NCI-H82 treated with DMSO at 0.1 percent for 48 hours (cell line): ENCODE data around the gene LCLAT1.
A peak's percentile ranks its signal among the peaks of the same experiment; 100 is the strongest.
"Not testable (repeated sequence)": the region's sequence is repeated elsewhere in the genome, so short reads cannot be mapped to it uniquely, and the experiment has no call there.

Experiments used
- DNase-seq: peaks from one replicate; lab custom pipeline; 2025; ENCODE audit not compliant: unreplicated experiment; lab: John Stamatoyannopoulos, UW

The LCLAT1 gene

DNA sequence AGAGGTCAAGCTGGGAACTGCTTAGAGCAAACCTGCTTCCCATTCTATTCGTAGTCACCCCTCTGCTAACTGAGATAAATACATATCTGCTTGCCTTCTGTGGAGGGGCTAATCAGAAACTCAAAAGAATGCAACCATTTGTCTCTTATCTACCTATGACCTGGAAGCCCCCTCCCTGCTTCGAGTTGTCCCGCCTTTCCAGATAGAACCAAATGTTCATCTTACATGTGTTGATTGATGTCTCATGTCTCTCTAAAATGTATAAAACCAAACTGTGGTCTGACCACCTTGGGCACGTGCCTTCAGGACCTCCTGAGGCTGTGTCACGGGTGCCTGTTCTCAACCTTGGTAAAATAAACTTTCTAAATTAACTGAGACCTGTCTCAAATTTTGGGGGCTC is 66.6 kb downstream of the LCLAT1 start:
- not testable (repeated sequence) for DNase-seq

DNA sequence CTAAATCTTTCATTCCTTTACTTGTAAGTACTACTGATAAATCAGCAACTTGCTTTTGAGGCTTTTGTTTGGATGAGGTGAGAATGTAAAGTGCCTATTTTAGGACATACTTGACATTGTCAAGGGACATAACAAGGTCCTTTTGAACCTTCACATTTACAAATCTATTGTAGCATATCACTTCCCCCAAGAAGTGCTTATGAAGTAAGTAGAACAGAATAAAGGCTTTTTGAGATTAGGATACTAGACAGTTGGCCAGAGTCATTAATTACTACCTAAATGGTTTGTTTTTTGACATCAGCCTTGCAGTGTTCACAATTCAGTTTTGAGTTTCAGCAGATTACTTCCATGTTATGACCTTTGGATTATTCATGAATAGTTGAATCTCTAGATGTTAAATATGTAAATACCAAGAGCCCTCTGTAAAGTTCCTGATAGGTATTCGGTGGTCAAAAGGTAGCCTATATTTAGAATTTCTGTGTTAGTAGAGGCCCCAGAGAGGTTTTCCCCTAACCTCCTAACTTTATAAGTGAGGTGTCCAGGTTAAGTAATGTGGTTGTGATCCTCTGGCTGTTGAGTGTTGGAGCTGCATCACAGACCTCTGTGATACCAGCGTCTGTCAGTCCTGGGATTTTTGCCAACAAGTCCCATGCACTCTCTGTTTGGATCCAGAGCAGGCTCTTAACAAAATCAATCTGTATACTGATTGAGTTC is 67.2 kb downstream of the LCLAT1 start:
- no peak for DNase-seq

DNA sequence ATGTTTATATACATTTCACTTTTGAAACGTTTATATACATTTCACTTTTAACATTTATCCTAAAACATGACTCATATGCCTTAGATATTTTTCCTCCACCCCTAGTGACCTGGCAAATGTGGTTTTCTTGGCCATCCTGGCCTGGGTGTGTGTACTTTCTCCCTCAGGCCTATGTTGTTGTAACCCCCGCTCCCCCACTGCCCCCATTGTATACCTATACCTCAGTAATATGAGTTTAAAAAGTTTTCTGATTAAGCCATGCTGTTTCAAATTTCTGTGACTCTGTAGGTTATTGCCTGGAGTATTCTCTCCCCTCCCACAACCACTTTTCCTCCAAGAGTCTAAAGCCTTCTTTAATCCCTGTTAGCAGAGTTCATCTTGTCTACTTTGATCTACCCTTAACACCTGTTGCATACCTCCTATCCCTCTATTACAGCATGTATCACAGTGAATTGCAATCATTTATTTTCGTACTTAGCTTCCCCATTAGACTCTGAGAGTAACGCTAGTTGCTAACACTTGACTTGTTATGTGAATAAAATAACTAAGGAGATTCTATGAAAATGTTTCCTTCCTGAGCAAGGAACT is 67.9 kb downstream of the LCLAT1 start:
- DNase-seq = peak; percentile 12

DNA sequence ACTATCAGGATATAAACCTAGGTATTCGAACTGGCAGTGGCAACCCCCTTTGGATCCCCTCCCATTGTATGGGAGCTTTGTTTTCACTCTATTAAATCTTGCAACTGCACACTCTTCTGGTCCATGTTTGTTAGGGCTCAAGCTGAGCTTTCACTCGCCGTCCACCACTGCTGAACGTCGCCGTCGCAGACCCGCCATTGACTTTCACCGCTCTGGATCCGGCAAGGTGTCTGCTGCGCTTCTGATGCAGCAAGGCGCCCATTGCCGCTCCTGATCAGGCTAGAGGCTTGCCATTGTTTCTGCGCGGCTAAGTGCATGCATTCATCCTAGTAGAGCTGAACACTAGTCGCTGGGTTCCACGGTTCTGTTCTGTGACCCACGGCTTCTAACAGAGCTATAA is 69.1 kb downstream of the LCLAT1 start:
- no peak for DNase-seq

DNA sequence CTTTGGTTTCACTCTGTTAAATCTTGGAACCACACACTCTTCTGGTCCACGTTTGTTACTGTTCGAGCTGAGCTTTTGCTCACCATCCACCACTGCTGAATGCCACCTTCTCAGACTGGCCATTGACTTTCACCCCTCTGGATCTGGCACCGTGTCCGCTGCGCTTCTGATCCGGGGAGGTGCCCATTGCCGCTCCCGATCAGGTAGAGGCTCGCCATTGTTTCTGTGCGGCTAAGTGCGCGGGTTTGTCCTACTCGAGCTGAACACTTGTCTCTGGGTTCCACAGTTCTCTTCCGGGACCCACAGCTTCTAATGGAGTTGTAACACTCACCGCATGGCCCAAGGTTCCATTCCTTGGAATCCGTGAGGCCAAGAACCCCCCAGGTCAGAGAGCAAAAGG is 72.8 kb downstream of the LCLAT1 start:
- no peak for DNase-seq

DNA sequence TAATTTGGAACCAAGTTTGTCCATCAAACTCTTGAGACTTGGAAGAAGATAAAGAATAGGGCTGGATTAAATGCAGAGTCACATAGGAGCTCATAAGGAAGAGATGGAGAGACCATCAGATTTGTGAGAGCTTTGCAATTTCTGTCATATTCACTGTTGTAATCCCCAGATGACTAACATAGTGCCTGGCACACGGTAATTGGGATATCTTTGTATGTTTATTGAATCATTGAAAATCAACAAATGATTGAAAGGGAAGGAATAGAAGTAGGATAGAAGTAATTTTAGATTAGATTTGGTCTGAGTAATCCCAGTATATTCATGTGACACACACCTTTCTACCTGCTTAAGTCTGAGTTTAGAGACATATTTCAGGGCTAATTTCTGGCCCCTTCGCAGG is 75.4 kb downstream of the LCLAT1 start:
- no peak for DNase-seq

DNA sequence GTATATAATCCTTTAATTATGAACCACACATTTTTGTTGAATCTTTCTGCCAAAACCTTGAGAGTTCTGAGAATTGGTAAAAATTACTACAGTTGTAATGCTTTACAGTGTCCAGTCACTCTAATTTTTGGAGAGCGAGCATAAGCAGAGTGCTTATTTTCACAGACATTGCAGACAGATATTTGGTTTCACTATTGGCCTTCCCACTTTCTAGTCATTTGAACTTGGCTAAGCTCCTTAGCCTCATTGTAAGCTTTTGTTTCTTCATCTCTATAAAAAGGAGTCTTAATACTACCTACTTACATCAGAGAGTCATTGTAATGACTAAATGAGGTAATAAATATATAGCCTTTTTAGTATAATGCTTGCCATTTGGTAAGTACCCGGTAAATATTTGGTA is 80.4 kb downstream of the LCLAT1 start:
- DNase-seq = no peak

DNA sequence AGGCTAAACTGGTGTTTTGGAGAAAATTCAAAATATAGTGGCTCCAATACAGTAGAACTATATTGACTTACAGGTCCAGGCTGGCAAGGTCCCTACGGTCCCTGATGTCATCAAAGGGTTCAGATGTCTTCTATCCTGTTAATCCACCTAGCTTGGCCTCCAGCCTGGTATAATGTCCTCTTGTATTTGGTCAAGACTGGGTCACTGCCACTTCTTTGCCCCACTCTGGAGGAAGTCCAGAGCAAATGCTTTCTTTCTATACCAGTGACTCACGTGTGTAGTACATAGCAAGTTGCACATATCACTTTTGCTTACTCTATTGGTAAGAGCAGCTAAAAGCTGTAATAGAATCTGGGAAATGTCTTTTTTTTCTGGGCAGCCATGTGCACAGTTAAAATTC is 80.8 kb downstream of the LCLAT1 start:
- no peak for DNase-seq

DNA sequence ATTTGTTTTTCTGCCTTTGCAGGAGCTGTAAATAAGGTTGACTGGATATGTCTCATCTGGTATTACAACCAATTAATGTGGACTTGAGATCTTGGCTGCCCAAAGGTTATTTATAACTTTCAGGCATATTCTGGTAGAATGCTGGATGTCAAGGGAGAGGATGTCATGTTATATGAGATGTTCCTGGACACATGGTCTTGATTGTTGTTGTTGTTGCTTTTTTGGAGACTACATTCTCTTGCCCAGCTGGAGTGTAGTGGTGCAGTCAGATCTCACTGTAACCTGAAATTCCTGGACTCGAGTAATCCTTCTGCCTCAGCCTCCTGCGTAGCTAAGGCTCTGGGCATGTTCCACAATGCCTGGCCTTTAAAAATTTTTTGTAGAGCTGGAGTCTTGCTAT is 83.3 kb downstream of the LCLAT1 start:
- DNase-seq = no peak

DNA sequence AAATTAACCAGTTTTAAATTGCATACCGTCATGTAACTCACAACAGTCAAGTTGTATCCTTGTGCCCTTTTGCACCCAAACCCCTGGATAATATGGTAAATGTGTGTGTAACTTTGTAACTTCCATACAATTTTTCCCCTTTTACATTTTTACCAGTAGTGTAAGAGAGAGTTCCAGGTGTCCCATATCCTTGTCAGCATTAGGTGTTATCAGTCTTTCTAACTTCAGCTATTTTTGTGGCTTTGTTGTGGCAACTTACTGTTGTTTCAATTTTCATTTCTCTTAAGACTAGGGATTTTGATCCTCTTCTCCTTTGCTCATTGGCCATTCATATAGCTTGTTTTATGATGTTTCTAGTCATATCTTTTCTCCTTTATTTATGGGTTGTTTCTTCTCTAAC is 94.6 kb downstream of the LCLAT1 start:
- no peak for DNase-seq

DNA sequence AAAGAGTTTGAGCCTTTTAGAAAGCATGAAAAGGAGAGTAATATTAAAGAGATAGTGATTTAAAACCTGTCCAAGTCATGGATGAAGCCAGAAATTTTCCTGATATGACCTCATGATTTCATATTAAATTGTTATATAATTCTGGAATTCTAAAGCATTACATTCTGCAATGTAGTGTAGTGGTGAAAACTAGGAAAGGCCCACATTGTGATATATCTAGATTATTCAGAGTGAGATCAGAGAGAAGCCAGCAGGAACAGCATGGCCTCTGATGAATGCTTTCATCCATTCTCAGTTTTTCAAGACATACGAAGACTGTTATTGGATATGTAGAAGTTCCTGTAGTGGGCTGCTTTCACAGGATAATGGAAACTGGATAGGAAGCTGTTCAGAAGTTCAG is 98.8 kb downstream of the LCLAT1 start:
- no peak for DNase-seq

DNA sequence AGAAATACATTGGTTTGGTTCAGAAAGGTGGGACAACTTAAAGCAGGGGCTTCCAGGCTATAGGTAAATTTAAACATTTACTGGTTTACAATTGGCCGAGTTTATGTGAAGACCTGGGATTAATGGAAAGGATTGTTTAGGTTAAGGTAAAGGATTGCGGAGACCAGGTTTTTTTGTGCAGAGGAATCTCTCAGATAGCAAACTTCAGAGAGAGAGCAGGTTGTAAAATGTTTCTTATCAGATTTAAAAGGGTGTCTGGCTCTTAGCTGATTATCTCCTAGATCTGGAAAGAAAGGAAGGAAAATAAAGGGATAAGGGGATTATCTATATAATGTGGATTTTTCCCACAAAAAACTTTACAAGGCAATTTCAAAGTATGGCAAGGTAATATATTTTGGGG is 101.3 kb downstream of the LCLAT1 start:
- peak; percentile 26 for DNase-seq

DNA sequence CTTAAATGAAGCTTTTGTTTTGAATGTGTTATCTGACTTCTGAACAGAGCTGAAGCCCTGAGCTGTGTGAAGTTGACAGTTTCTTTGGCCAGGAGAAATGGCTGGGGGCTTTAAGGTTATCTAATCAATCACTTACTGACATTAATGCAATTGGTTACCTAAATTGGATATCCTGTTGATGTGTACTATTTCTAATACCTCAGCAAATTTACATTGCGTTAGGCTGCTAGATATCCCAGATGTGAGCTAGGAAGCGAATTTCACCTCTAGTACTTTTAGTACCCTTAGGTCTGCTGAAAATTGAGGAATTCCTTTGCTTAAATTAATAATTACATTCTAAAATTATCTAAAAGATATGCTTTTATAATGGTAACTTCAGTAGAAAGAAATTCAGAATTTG is 102.0 kb downstream of the LCLAT1 start:
- peak; percentile 88 for DNase-seq

DNA sequence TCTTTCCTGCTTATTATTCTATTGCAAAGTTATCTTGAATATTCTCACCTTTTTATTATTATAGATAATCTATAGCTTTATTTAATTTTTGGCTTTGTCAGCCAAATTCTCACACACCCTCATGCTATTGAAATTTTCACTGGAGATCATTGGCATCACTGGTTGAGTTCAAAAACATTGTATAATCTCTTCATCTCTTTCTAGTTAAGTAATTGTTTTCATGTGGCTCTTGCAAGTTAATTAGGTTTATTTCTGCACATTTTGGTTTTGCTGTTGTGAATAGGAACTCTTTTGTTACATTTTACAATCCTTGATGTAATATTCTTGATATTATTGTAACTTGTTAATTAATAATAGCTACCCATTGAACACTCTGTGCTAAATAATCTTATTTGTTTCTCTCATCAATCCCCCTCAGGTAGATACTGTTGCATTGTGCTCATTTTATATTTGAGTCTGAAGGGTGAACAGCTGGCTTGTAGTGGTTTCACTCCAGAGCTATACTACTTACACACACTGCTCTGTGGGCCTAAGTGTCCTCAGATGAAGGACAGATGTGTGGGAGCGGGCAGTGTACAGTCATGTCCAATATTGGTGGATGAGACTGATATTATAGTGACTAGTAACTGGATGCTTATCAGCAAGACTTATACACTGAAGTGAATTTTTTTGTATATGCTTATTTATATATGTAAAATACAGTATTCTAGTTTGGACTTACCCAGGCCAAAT is 112.7 kb downstream of the LCLAT1 start:
- DNase-seq = no peak

DNA sequence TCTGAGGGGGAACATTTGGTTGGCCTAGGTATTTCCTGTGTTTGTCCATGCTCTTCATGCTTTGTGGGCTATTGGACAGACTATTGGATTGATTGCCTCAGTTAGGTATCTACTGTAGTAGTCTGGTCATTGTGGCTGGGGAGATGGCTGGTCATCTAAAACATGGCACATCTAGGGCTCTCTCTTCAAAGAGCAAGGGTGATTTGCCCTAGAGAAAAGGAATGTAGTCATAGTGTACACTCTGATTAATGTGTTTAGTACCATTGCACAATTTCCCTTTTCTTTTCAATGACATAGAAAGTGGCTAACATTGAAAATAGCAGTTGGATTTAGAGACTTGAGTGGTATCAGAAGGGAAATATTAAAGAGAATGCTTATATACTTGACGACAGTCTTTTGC is 114.3 kb downstream of the LCLAT1 start:
- DNase-seq = no peak

DNA sequence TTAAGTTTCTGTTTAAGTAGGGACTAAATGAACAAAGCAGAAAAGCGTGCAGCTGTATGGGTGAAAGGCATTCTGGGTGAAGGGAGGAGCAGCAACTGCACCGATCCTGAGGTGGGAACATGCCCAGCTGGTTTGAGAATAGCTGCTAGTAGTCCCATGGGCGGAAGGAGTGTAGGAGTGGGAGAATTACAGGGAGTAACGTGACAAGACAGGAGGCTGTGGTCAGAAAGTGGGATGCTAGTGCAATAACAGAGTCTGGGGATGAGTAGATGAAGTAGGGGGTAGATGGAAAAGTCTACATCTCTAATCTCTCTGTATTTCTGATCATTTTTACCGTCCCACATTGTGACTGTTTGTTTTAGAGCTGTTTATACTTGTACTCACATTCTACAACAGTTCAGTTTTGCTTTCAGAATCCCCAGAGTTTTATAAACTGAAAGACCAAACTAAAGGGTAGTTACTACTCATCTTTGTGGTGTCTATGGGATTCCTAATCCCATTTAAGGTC is 118.9 kb downstream of the LCLAT1 start:
- no peak for DNase-seq

DNA sequence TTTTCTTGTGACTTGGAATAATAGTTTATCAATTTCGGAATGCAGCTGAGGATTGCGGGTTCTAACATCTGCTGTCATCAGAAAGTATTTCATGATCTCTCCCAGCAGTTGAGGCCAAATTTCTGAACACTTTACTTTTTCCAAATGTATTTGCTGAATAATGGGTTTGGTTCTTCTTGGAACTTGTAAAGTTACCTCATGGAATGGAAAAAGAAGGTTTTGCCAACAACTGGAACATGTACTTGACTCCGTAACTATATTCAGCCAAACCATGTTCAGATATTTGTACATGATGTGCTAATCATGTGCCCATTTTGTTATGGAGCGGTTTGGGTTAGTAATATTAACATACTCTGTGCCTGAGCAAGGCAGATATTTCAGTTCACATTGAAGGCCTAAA is 119.6 kb downstream of the LCLAT1 start:
- no peak for DNase-seq

DNA sequence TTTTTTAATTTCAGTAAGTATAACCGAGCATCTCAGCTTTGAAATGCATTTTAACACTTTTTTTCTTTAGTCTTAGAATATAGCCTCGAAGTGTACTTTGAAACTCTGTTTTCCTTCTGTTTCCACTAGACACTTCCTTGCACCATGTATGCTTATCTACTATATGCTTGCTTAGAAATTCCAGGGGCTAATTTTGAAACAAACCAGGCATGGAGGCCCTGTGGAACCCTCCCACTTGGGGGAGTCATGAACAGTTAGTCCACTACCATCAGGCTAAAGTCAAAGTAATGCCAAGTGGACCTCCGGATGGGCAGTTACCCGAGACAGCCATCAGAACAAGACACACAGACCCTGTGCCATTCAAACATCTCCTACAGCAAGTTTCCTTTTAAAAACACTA is 120.3 kb downstream of the LCLAT1 start:
- no peak for DNase-seq

DNA sequence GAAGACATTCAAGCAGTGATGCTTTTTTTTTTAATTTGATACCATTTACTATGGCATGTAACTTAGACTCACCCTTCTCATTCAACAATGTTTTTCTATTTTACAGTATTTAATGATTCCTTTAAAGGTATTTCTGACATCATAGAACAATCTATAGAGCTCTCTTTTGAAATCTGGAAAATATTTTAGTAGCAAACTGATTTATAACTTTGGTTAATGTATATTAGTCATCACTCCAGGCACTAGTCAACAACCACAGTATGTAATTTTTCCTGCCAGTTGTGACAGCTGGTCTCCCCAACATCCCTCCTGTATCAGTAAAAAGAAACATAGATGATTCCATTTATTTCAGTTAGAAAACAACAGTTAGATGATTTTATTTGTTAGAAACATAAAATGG is 122.9 kb downstream of the LCLAT1 start:
- DNase-seq = no peak

DNA sequence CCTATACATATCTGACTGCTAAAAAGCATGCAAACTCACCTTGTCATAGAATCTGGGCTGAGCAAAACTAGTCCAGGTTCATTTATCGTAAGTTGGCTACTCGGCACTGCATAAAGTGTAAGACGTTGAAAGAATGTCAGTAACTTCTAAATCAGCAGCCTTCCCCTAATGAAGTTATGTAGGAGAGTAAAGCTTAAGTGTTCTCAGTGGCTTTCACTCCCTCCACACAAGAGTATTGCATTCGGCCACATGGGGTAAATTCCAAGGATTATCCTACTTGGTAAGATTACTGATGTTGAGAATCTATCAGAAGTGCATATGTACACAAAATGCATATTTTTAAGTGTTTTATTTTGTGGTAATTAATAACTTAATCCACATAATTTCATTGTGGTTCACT is 130.1 kb downstream of the LCLAT1 start:
- DNase-seq = peak; percentile 56

DNA sequence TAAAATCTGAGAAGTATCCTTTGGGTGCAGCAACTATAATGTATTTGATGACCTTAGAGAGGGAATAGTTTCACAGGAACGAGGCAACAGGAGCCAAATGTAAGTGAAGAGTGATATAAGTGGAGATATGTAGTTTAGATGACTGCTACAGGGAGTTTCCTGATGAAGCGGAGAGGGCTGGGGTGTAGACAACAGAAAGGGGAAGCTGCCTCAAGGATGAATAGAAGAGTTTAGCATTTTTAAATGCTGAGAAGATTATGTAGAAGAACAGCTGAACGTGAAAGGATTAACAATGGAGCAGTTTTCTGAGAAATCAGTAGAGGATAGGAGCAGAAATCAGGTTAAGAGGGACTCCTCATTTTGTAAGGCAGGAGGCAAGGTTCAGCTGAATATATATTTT is 133.3 kb downstream of the LCLAT1 start:
- peak; percentile 25 for DNase-seq

DNA sequence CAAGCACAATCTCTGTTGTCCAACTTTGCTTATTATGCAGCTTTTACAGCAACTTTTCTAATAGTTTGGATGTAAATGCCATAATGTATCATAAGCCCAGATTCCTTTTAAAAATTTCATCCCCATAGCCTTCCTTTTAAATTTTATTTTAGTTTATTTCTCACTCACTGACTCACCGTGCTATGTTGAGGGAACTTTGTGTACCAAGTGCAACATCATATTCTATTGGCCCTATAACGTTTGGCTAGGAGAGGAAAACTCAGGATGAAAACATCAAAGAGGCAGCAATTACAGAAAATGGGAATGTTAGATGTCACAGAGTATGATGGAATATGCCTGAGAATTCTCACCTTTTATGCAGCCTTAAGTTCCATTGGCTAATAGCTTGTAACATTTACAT is 135.5 kb downstream of the LCLAT1 start:
- DNase-seq = no peak
